Upper lobe of right lung (tissue), 1 donor: ENCODE data around the gene DIP2A. TPM values are rescaled to one million over a fixed set of nuclear protein-coding genes. Genes with fewer than 3 reads are reported as not detected.

Experiments used
- ATAC-seq: fragments of 200-7000 bp; cut with Tn5 transposase; one replicate; pipeline ENCODE4 v1.9.1; 2020; ENCODE audit warnings: mild to moderate bottlenecking, moderate library complexity
- DNase-seq: peaks from one replicate; pipeline ENCODE4 v3.0.0-alpha.2; 2020
- H3K27ac ChIP-seq: fragments of 200-600 bp; one replicate; pipeline ENCODE4 v1.8.0; 2022
- H3K27me3 ChIP-seq: fragments of 200-600 bp; one replicate; pipeline ENCODE4 v1.8.0; 2022; ENCODE audit warnings: mild to moderate bottlenecking
- H3K36me3 ChIP-seq: fragments of 200-600 bp; one replicate; pipeline ENCODE4 v1.8.0; 2022
- H3K4me1 ChIP-seq: fragments of 200-600 bp; one replicate; pipeline ENCODE4 v1.8.0; 2022
- H3K4me3 ChIP-seq: fragments of 200-600 bp; one replicate; pipeline ENCODE4 v1.8.0; 2022; ENCODE audit warnings: mild to moderate bottlenecking
- H3K9me3 ChIP-seq: fragments of 200-600 bp; one replicate; pipeline ENCODE4 v1.8.0; 2022
- intact Hi-C: fragments of 100-400 bp; cut with DNase I; formaldehyde crosslinking; loops from one replicate; pipeline ENCODE4 v1.11.0; 2022
- total RNA-seq: library from RNA; stranded (reverse); fragmentation: NEBNext Ultra II Directional; extraction: Animal tissue kit (Norgen Biotek cat#: 25700); gene quantifications from one replicate; pipeline ENCODE4 v1.2.1, GENCODE V29; 2021
- TF ChIP-seq, protein P1 (sequence below): fragments of 200-600 bp; IDR thresholded peaks from one replicate; pipeline ENCODE4 v1.8.0; 2022; ENCODE audit warnings: antibody characterized with exemption
- donor health status: DM: no; HTN: yes; CAD: no; lungs with severe emphysema.

DIP2A gene
- total RNA-seq, 1 donor from 2014 or later: 35.6 TPM

DNA sequence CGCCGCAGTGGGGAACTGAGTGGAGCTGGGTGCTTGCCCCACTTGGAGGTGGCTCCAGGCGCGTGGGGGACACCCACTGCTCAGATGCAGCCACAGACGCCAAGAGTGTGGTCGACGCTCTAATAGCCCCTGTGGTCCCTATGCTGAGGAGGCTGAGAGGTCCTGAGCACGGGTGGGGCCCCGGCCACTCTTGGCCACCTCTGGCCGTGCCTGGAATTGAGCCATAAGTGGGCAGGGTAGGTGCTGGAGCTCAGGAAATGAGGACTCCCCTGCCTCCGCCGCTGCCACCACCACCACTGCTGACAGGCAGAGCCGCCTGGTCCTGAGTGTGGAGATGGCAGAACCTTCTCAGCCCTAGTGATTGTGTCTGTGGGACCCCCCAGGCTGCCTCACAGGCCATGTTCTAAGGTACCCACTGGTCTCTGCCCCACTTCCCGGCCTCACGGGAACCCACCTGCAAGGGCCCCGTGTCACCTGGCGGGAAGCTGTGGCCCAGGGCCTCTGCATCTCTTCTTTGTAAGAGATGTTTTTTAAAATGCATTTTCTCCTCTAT is 34.6 kb upstream of the DIP2A start:
- intact Hi-C loops: no loop called here
- TF ChIP-seq, protein P1, sequence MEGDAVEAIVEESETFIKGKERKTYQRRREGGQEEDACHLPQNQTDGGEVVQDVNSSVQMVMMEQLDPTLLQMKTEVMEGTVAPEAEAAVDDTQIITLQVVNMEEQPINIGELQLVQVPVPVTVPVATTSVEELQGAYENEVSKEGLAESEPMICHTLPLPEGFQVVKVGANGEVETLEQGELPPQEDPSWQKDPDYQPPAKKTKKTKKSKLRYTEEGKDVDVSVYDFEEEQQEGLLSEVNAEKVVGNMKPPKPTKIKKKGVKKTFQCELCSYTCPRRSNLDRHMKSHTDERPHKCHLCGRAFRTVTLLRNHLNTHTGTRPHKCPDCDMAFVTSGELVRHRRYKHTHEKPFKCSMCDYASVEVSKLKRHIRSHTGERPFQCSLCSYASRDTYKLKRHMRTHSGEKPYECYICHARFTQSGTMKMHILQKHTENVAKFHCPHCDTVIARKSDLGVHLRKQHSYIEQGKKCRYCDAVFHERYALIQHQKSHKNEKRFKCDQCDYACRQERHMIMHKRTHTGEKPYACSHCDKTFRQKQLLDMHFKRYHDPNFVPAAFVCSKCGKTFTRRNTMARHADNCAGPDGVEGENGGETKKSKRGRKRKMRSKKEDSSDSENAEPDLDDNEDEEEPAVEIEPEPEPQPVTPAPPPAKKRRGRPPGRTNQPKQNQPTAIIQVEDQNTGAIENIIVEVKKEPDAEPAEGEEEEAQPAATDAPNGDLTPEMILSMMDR: no peak
- no peaks in the 10 kb centered on the region for H3K9me3 ChIP-seq
- H3K4me1 ChIP-seq: no peaks in the 10 kb centered on the region
- DNase-seq (no peak), ATAC-seq (no peak)
- H3K27ac ChIP-seq: no peak overlapping the region
- peaks cover 32% of the 10 kb centered on the region for H3K36me3 ChIP-seq
- H3K4me3 ChIP-seq: no peak overlapping the region
- no peaks in the 10 kb centered on the region for H3K27me3 ChIP-seq

DNA sequence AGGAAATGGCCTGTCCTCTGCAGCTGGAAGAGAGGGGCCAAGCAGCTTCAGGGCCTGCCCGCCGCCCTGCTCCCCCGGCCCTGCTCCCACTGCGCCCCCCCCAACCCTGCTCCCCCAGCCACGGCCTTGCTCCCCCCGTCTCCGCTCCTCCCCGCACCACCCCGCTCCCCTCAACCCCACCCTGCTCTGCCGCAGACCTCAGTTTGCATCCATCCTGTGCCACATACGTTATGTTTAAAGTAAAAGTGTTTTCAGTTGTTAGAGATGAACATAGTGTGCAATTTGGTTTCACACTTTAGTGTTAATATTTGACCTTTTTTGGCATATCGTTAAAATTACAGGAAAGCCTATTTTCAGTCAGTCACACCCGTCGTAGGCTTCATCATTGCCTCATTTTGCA is 34.1 kb upstream of the DIP2A start:
- DNase-seq: no peak
- TF ChIP-seq, protein P1: no peak
- intact Hi-C loops: no loop called here

DNA sequence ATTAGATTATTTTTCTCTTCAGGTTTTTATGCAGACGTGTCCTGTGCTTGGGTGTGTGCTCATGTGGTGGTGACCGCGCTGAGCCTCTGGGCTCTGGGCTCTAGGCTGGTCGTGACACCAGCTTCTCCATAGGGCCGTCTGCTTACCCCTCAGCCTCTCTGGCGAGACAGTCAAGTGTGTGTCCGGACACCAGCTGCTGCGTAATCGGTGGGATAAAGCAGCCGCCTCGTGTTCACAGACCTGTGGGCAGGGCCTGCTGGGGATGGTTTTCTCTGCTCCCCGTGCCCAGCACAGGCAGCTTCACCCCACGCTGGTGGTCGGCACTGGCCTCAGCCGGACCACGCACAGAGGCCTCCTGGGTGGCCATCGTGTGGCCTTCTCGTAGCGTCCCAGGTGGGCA is 33.6 kb upstream of the DIP2A start:
- ATAC-seq (no peak), DNase-seq (no peak)
- H3K36me3 ChIP-seq: peaks cover 29% of the 10 kb centered on the region
- H3K4me3 ChIP-seq: no peak overlapping the region
- TF ChIP-seq, protein P1: no peak
- no peaks in the 10 kb centered on the region for H3K4me1 ChIP-seq
- intact Hi-C loops: no loop called here
- H3K9me3 ChIP-seq: no peaks in the 10 kb centered on the region
- no peaks in the 10 kb centered on the region for H3K27me3 ChIP-seq
- peak overlapping the region; percentile 36 for H3K27ac ChIP-seq

More for the DNA sequence above, 34.1 kb upstream of the DIP2A start:
- no peaks in the 10 kb centered on the region for H3K9me3 ChIP-seq
- peaks cover 28% of the 10 kb centered on the region for H3K36me3 ChIP-seq
- H3K4me3 ChIP-seq: no peak overlapping the region
- no peaks in the 10 kb centered on the region for H3K4me1 ChIP-seq
- no peaks in the 10 kb centered on the region for H3K27me3 ChIP-seq
- peak; percentile 24 for ATAC-seq
- H3K27ac ChIP-seq: peak overlapping the region; percentile 36

DNA sequence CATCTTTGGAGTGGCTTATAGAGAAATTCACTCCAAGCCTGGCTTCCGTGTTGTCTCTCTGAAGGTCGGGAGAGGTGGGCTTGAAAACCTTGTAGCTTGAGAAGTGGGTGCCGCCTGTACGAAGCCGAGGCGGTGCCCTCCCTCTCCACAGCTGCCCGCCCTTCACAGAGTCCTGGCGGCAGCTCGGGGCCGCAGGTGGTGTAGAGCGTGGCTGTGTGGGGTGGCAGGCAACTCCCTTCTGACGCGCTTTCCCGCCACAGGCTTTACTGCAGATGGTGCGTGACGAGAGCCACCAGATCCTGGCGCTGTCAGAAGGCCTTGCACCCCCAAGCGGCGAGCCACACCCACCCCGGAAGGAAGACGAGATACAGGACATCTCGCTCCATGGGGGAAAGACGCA is 33.1 kb upstream of the DIP2A start:
- Histone ChIP-seq H3K4me1 (no peaks in the 10 kb centered on the region), H3K36me3 (peaks cover 31% of the 10 kb centered on the region), H3K4me3 (no peak overlapping the region), H3K27me3 (no peaks in the 10 kb centered on the region), H3K27ac (peak overlapping the region; percentile 36), H3K9me3 (no peaks in the 10 kb centered on the region)
- TF ChIP-seq, protein P1: no peak
- DNase-seq (no peak), ATAC-seq (peak; percentile 12)
- intact Hi-C loops: no loop called here

DNA sequence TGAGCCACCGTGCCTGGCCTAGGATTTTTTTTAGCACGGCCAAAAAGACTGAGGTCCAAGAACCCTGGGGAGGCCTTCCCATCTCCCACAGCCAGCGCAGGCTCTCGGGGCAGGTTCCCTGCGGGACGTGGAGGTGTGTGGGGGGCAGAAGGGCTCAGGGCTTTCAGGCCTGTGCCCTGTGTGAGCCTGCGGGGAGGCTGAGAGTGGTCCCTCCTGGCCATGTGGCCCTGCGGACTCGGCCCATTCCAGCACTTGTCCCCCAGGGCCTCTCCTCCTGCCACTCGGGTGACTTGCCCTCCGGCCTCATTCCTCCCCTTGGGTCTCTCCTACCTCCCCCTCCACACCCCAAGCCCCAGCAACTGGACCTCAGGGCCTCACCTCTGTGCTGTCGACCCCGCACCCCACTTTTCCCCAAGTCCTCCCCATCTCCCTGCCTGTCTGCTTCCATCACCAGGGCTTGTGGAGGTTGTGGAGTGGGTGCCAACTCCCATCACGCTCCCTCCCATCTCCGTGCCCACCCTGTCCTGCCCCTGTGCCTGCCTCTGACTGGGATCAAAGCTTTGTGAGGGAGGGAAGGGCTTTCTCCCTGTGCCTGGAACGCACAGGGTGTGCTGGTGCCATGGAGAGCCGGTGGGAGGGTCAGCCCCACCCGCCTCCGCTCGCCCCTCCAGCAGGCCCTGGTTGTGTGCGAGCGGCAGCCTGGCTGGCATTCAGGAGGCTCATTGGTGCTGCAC is 32.2 kb upstream of the DIP2A start:
- intact Hi-C loops: no loop called here
- TF ChIP-seq, protein P1: no peak
- H3K27me3 ChIP-seq: no peaks in the 10 kb centered on the region
- no peak for DNase-seq
- H3K4me3 ChIP-seq: no peak overlapping the region
- H3K36me3 ChIP-seq: peaks cover 33% of the 10 kb centered on the region
- H3K9me3 ChIP-seq: no peaks in the 10 kb centered on the region
- H3K27ac ChIP-seq: no peak overlapping the region
- no peaks in the 10 kb centered on the region for H3K4me1 ChIP-seq
- no peak for ATAC-seq
